ENCODE results near the gene ACO1. TPM values are rescaled to one million over a fixed set of nuclear protein-coding genes. Genes with fewer than 3 reads are reported as not detected.

ACO1 gene
- polyA plus RNA-seq, 1 donor (not counting 4 experiments of a cell fraction or from before 2014, with no cell fraction given), result 29.2 TPM

DNA sequence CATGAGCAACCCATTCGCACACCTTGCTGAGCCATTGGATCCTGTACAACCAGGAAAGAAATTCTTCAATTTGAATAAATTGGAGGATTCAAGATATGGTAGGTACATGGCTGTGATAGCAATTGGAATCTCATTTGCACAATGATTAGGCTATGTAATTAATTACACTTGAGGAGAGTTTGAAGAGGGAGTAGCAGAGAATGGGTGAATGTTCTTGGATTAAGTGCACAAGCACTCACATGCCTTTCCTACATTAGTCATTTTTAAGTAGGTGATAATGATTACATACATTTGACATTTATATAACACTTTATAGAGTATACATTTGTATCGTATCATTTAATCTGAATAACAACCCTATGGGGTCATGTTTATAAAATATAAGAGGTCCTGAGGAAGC, 21.1 kb downstream of the ACO1 start:
- TF ChIP-seq CTCF (optimal IDR thresholded peaks at IDR 0.05 in 1 of 3, IDR thresholded peaks at IDR 0.05 in 1 of 3, conservative IDR thresholded peaks at IDR 0.05 in 1 of 3; ENCODE audit: extremely low read depth in 1 of 3, insufficient read depth in 2 of 3, low read length in 3 of 3), result no peak
- TF ChIP-seq EZH2 (IDR thresholded peaks at IDR 0.05; ENCODE audit: low read length), result no peak
- H3K4me3 ChIP-seq (ENCODE audit: control insufficient read depth in 2 of 3, extremely low read depth in 1 of 3, insufficient read depth in 2 of 3, low read depth in 1 of 3, low read length in 3 of 3), result no peak overlapping the region
- no peaks in the 10 kb centered on the region for H3K27me3 ChIP-seq (ENCODE audit: control insufficient read depth, extremely low read depth, insufficient read depth, low read length)
- no peaks in the 10 kb centered on the region for H3K9me1 ChIP-seq (ENCODE audit: control insufficient read depth, extremely low read depth, insufficient read depth, low read length)
- peaks cover 2 to 4% of the 10 kb centered on the region in 2 experiments for H3K36me3 ChIP-seq (ENCODE audit: control insufficient read depth in 2 of 2, extremely low read depth in 1 of 2, insufficient read depth in 2 of 2, low read length in 2 of 2)
- H3K9ac ChIP-seq (ENCODE audit: control insufficient read depth, extremely low read depth, insufficient read depth, low read length), result no peak overlapping the region
- no peak overlapping the region for H2AFZ ChIP-seq (ENCODE audit: control insufficient read depth, low read length)
- H3K9me3 ChIP-seq (ENCODE audit: control insufficient read depth, low read depth, low read length), result no peaks in the 10 kb centered on the region
- FAIRE-seq (no peak), DNase-seq (ENCODE audit: low read depth, low spot score) (no peak)
- no peaks in the 10 kb centered on the region for H3K79me2 ChIP-seq (ENCODE audit: control insufficient read depth, insufficient read depth, low read length)
- dilution Hi-C loops (cut with MboI; ENCODE audit: extremely low pct_ligation_motif_present, low sequenced_read_pairs), result no loop called here
- H3K4me2 ChIP-seq (ENCODE audit: control insufficient read depth, extremely low read depth, insufficient read depth, low read depth, low read length), result no peak overlapping the region
- H3K27ac ChIP-seq (ENCODE audit: control insufficient read depth, insufficient read depth, low read length), result no peak overlapping the region
- H4K20me1 ChIP-seq (ENCODE audit: control insufficient read depth, extremely low read depth, insufficient read depth, low read length), result no peaks in the 10 kb centered on the region
- no peaks in the 10 kb centered on the region for H3K4me1 ChIP-seq (ENCODE audit: control insufficient read depth, extremely low read depth, insufficient read depth, low read length)

GRCh38 chr9:32406046-32406445, 21.6 kb downstream of the ACO1 start:
- Histone ChIP-seq H3K4me1 (ENCODE audit: control insufficient read depth, extremely low read depth, insufficient read depth, low read length) (no peaks in the 10 kb centered on the region), H3K27ac (ENCODE audit: control insufficient read depth, insufficient read depth, low read length) (no peak overlapping the region), H3K9ac (ENCODE audit: control insufficient read depth, extremely low read depth, insufficient read depth, low read length) (no peak overlapping the region), H4K20me1 (ENCODE audit: control insufficient read depth, extremely low read depth, insufficient read depth, low read length) (no peaks in the 10 kb centered on the region), H3K4me2 (ENCODE audit: control insufficient read depth, extremely low read depth, insufficient read depth, low read depth, low read length) (no peak overlapping the region), H3K36me3 (ENCODE audit: control insufficient read depth in 2 of 2, extremely low read depth in 1 of 2, insufficient read depth in 2 of 2, low read length in 2 of 2) (peaks cover 2 to 6% of the 10 kb centered on the region in 2 experiments), H3K79me2 (ENCODE audit: control insufficient read depth, insufficient read depth, low read length) (no peaks in the 10 kb centered on the region), H3K9me3 (ENCODE audit: control insufficient read depth, low read depth, low read length) (no peaks in the 10 kb centered on the region), H3K27me3 (ENCODE audit: control insufficient read depth, extremely low read depth, insufficient read depth, low read length) (no peaks in the 10 kb centered on the region), H3K9me1 (ENCODE audit: control insufficient read depth, extremely low read depth, insufficient read depth, low read length) (no peaks in the 10 kb centered on the region), H3K4me3 (ENCODE audit: control insufficient read depth in 2 of 3, extremely low read depth in 1 of 3, insufficient read depth in 2 of 3, low read depth in 1 of 3, low read length in 3 of 3) (no peak overlapping the region), H2AFZ (ENCODE audit: control insufficient read depth, low read length) (no peak overlapping the region)
- dilution Hi-C loops (cut with MboI; ENCODE audit: extremely low pct_ligation_motif_present, low sequenced_read_pairs), result no loop called here
- no peak for TF ChIP-seq EZH2 (IDR thresholded peaks at IDR 0.05; ENCODE audit: low read length)
- TF ChIP-seq CTCF (optimal IDR thresholded peaks at IDR 0.05 in 1 of 3, IDR thresholded peaks at IDR 0.05 in 1 of 3, conservative IDR thresholded peaks at IDR 0.05 in 1 of 3; ENCODE audit: extremely low read depth in 1 of 3, insufficient read depth in 2 of 3, low read length in 3 of 3), result no peak
- FAIRE-seq (no peak), DNase-seq (ENCODE audit: low read depth, low spot score) (no peak)

Measured in keratinocyte (primary cell).